HepG2 (cell line): ENCODE data around the gene PLCXD1. TPM values are rescaled to one million over a fixed set of nuclear protein-coding genes. Genes with fewer than 3 reads are reported as not detected.

Experiments
- AHDC1 ChIP-seq: sonication (generic); formaldehyde crosslinking; IDR thresholded peaks from 2 replicates; pipeline ENCODE4 v1.5.1; 2020; ENCODE audit warnings: mild to moderate bottlenecking, missing genetic modification reagents, borderline replicate concordance
- ARID5B ChIP-seq: IDR thresholded peaks from 2 replicates; pipeline ENCODE4 v1.4.0; 2020; ENCODE audit warnings: mild to moderate bottlenecking, missing genetic modification reagents
- ATF5 ChIP-seq: sonication (generic); formaldehyde crosslinking; IDR thresholded peaks from 2 replicates; pipeline ENCODE4 v1.4.0; 2020; ENCODE audit warnings: mild to moderate bottlenecking, low read depth, missing genetic modification reagents
- HHEX ChIP-seq: IDR thresholded peaks from 2 replicates; pipeline ENCODE4 v1.6.1; 2016; ENCODE audit warnings: control low read depth
- KDM2A ChIP-seq: sonication (generic); formaldehyde crosslinking; IDR thresholded peaks from 2 replicates; pipeline ENCODE4 v1.4.0; 2020; ENCODE audit warnings: low read depth, missing genetic modification reagents, borderline replicate concordance
- MED8 ChIP-seq: sonication (generic); formaldehyde crosslinking; IDR thresholded peaks from 2 replicates; pipeline ENCODE4 v1.8.1; 2023; ENCODE audit warnings: mild to moderate bottlenecking, missing genetic modification reagents; ENCODE audit not compliant: insufficient replicate concordance
- SALL1 ChIP-seq: sonication (generic); formaldehyde crosslinking; IDR thresholded peaks from 2 replicates; pipeline ENCODE4 v1.8.0; 2022; ENCODE audit warnings: mild to moderate bottlenecking, missing genetic modification reagents
- TRAFD1 ChIP-seq: sonication (generic); formaldehyde crosslinking; IDR thresholded peaks from 2 replicates; pipeline ENCODE4 v1.5.1; 2020; ENCODE audit warnings: missing genetic modification reagents, mild to moderate bottlenecking, borderline replicate concordance
- TRIM24 ChIP-seq: sonication (generic); formaldehyde crosslinking; IDR thresholded peaks from 2 replicates; pipeline ENCODE4 v1.8.0; 2022; ENCODE audit warnings: mild to moderate bottlenecking, missing genetic modification reagents
- ZBTB7A ChIP-seq: sonication (generic); formaldehyde crosslinking; IDR thresholded peaks from 2 replicates; pipeline ENCODE4 v1.8.0; 2022; ENCODE audit warnings: mild to moderate bottlenecking, missing genetic modification reagents
- ZNF446 ChIP-seq: sonication (generic); formaldehyde crosslinking; IDR thresholded peaks from 2 replicates; pipeline ENCODE4 v1.5.0; 2020; ENCODE audit warnings: mild to moderate bottlenecking, missing genetic modification reagents
- ZNF512 ChIP-seq: sonication (generic); formaldehyde crosslinking; IDR thresholded peaks from 2 replicates; pipeline ENCODE4 v1.4.0; 2020; ENCODE audit warnings: mild to moderate bottlenecking, missing genetic modification reagents
- ZNF784 ChIP-seq: sonication (generic); formaldehyde crosslinking; IDR thresholded peaks from 2 replicates; pipeline ENCODE4 v1.5.1; 2020; ENCODE audit warnings: missing genetic modification reagents, mild to moderate bottlenecking, borderline replicate concordance
- polyA plus RNA-seq, 8 experiments: library from polyadenylated mRNA; depleted of rRNA in 3 of 8; stranded (reverse) in 7 of 8; unstranded in 1 of 8; fragments of >200 nt; fragmentation: Illumina TruSeq in 4 of 8; extraction: Trizol in 4 of 8; gene quantifications; 2 replicates each; pipeline versions ENCODE4 v1.2.1 to v1.2.3, GENCODE V29; 2011 to 2016; ENCODE audit warnings: low read depth in 4 of 8, missing spikeins in 1 of 8, mixed read lengths in 1 of 8; ENCODE audit not compliant: insufficient read depth in 1 of 8
- total RNA-seq, 5 experiments: library from RNA; depleted of rRNA; stranded (reverse); fragments of >200 nt; fragmentation: Illumina TruSeq; extraction: Trizol; gene quantifications; 2 replicates each; pipeline ENCODE4 v1.2.3, GENCODE V29; 2016; ENCODE audit warnings: low read depth in 1 of 5

The PLCXD1 gene
- total and polyA plus RNA-seq, 2 of the 13 experiments (the other 11 are each of a cell fraction or from before 2014, with no cell fraction given) = 87.7 to 153 TPM

- TF ChIP-seq ZNF512 (CRISPR knock-in tag) (no peak), MED8 (CRISPR knock-in tag) (no peak), SALL1 (CRISPR knock-in tag) (peak; percentile 46), ZBTB7A (no peak), ATF5 (CRISPR knock-in tag) (no peak), HHEX (CRISPR knock-in tag) (no peak), TRAFD1 (no peak), AHDC1 (CRISPR knock-in tag) (no peak), ZNF784 (CRISPR knock-in tag) (no peak), TRIM24 (CRISPR knock-in tag) (no peak), KDM2A (CRISPR knock-in tag) (peak; percentile 56), ZNF446 (CRISPR knock-in tag) (no peak), ARID5B (CRISPR knock-in tag) (no peak)
Measured at GRCh38 chrX:318739-319578, 37.8 kb downstream of the PLCXD1 start, which contains the start of gene GTPBP6 (continued).
